Loucy (cell line): Measurements from ENCODE around the gene PEX14.

Source experiments
- EZH2phosphoT487 ChIP-seq: fragments of 200-600 bp; IDR thresholded peaks from 2 replicates; pipeline ENCODE4 v1.6.1; 2018; ENCODE audit warnings: antibody characterized with exemption, mild to moderate bottlenecking, moderate library complexity, borderline replicate concordance
- TF ChIP-seq, protein P1 (sequence below): fragments of 200-600 bp; sonication (generic); conservative IDR thresholded peaks from 2 replicates; pipeline ENCODE4 v1.5.1; 2014; ENCODE audit warnings: mild to moderate bottlenecking, antibody characterized with exemption, low read length

DNA sequence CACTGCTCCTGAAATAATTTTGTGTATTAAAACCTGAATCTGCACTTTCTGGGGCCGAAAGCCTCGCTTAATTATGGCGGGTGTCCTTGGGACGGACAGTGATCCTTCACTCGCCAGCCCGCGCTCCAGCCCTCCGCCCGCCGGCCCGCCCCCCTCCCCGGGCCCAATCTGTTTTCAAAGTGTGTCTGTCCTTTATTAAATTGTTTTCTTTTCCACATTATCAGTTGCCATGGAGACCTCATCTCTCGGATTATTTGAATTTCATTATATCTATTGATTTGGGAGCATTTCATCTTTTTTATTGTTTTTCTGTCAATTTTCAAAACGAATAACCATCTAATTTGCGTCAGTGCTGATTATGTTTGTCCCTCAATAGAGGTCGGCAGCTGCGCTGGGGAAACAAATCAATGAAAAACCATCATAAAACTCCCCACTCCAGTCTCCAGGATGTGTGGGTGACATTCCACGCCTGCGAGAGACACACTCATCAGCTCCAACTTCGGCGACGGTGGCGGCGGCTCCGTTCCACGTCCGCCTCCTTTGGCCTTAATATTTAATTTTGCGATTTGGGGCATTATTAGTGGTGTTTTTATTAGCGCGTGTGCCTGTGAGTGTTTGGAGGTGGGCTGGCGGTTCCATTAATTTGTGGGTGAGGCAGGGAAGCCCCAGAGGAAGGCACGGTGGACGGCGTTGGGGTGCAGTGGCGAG, 197.7 kb downstream of the PEX14 start:
- TF ChIP-seq, protein P1, sequence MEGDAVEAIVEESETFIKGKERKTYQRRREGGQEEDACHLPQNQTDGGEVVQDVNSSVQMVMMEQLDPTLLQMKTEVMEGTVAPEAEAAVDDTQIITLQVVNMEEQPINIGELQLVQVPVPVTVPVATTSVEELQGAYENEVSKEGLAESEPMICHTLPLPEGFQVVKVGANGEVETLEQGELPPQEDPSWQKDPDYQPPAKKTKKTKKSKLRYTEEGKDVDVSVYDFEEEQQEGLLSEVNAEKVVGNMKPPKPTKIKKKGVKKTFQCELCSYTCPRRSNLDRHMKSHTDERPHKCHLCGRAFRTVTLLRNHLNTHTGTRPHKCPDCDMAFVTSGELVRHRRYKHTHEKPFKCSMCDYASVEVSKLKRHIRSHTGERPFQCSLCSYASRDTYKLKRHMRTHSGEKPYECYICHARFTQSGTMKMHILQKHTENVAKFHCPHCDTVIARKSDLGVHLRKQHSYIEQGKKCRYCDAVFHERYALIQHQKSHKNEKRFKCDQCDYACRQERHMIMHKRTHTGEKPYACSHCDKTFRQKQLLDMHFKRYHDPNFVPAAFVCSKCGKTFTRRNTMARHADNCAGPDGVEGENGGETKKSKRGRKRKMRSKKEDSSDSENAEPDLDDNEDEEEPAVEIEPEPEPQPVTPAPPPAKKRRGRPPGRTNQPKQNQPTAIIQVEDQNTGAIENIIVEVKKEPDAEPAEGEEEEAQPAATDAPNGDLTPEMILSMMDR, result no peak
- no peak for TF ChIP-seq EZH2phosphoT487
